ENCODE data around the gene CIRBP.

Gene CIRBP

GRCh38 chr19:1278713-1279660, 9.9 kb downstream of the CIRBP start:
- no peak for DNase-seq (ENCODE audit: low read depth in 1 of 2, low spot score in 1 of 2)

- DNase-seq (ENCODE audit: low read depth in 1 of 2, low spot score in 1 of 2): peak; percentile 65 to 70
Observed at GRCh38 chr19:1279782-1280341, 10.7 kb downstream of the CIRBP start.

GRCh38 chr19:1280636-1281568, 11.8 kb downstream of the CIRBP start:
- DNase-seq (ENCODE audit: low read depth in 1 of 2, low spot score in 1 of 2): no peak

- no peak for DNase-seq (ENCODE audit: low read depth in 1 of 2, low spot score in 1 of 2)
Observed at GRCh38 chr19:1281569-1282287, 12.6 kb downstream of the CIRBP start.

GRCh38 chr19:1282588-1283206, 13.6 kb downstream of the CIRBP start:
- DNase-seq (ENCODE audit: low read depth in 1 of 2, low spot score in 1 of 2): no peak

- DNase-seq (ENCODE audit: low read depth in 1 of 2, low spot score in 1 of 2): no peak
Observed at GRCh38 chr19:1283207-1283916, 14.2 kb downstream of the CIRBP start.

- no peak for DNase-seq (ENCODE audit: low read depth in 1 of 2, low spot score in 1 of 2)
Observed at GRCh38 chr19:1283917-1284292, 14.8 kb downstream of the CIRBP start.

- no peak for DNase-seq (ENCODE audit: low read depth in 1 of 2, low spot score in 1 of 2)
Observed at GRCh38 chr19:1284293-1284978, 15.3 kb downstream of the CIRBP start.

GRCh38 chr19:1284979-1285736, 16.0 kb downstream of the CIRBP start:
- no peak for DNase-seq (ENCODE audit: low read depth in 1 of 2, low spot score in 1 of 2)

GRCh38 chr19:1285737-1286360, 16.7 kb downstream of the CIRBP start, which contains the start of gene EFNA2:
TSS of gene EFNA2 (plus strand) at chr19:1285873. CDS start at chr19:1286169, 296 bp downstream.
- DNase-seq (ENCODE audit: low read depth in 1 of 2, low spot score in 1 of 2): no peak

- no peak for DNase-seq (ENCODE audit: low read depth in 1 of 2, low spot score in 1 of 2)
Observed at GRCh38 chr19:1286487-1287353, 17.6 kb downstream of the CIRBP start.

- no peak for DNase-seq (ENCODE audit: low read depth in 1 of 2, low spot score in 1 of 2)
Observed at GRCh38 chr19:1287354-1288225, 18.5 kb downstream of the CIRBP start.

- DNase-seq (ENCODE audit: low read depth in 1 of 2, low spot score in 1 of 2): no peak
Observed at GRCh38 chr19:1288226-1288612, 19.1 kb downstream of the CIRBP start.

- no peak for DNase-seq (ENCODE audit: low read depth in 1 of 2, low spot score in 1 of 2)
Observed at GRCh38 chr19:1288833-1289685, 19.9 kb downstream of the CIRBP start.

GRCh38 chr19:1289686-1290025, 20.5 kb downstream of the CIRBP start:
- no peak for DNase-seq (ENCODE audit: low read depth in 1 of 2, low spot score in 1 of 2)

Measured in activated CD4-positive, alpha-beta T cell treated with anti-CD3 and anti-CD28 coated beads, Interleukin-2, amount 50 U/mL, for 24 hours (primary cell).